ENCODE data around the gene COX6B2. TPM values are rescaled to one million over a fixed set of nuclear protein-coding genes. Genes with fewer than 3 reads are reported as not detected.

Gene COX6B2
- polyA plus RNA-seq, 1 of the 3 experiments (the other 2 are of a cell fraction), result 0.74 TPM

DNA sequence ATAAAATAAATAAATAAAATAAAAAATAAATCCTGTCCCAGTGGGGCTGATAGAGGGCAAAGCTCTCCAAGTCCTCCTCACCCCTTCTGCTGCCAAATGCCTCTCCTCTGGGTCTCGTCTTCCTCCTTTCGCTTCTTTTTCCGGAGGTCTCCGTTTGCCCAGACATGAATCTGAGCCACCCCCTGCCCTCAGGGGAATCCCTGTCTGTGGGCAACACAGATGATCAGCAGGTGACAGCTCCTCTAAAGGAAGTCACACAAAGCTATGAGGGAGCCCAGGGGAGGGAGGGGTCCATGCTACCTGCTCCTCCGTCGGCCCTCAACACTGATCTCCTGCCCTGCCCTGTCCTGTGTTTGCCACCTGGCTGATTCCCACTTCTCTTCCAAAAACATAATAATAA lies 29.9 kb downstream of the COX6B2 start:
- CTCF ChIA-PET, result interaction anchor here (3.8 kb wide), 1 partner anchor 22 kb away, joined by 19 read pairs; no protein-coding TSS in a partner anchor
- H3K27ac ChIP-seq (ENCODE audit: low read depth in 2 of 2, low read length in 1 of 2), result no peak overlapping the region
- 96% methylated on average over 6 of the region's 6 CpGs for WGBS (ENCODE audit: low lambda C conversion rate)
- H3K4me1 ChIP-seq (ENCODE audit: control insufficient read depth in 1 of 2, insufficient read depth in 2 of 2, low read depth in 1 of 2, low read length in 1 of 2), result no peaks in the 10 kb centered on the region
- H4K20me1 ChIP-seq (ENCODE audit: insufficient read depth), result no peaks in the 10 kb centered on the region
- H3K9me3 ChIP-seq, result no peaks in the 10 kb centered on the region
- H3F3A ChIP-seq (replicated peaks; ENCODE audit: insufficient read depth), result peaks cover 6% of the 10 kb centered on the region
- no peak overlapping the region for H3K4me3 ChIP-seq (ENCODE audit: low read depth in 2 of 2, low read length in 1 of 2)
- no peaks in the 10 kb centered on the region for H3K79me2 ChIP-seq (ENCODE audit: insufficient read depth)
- H3K9ac ChIP-seq, result no peak overlapping the region
- H2AFZ ChIP-seq (ENCODE audit: low read depth), result no peak overlapping the region
- TF ChIP-seq, protein P1, sequence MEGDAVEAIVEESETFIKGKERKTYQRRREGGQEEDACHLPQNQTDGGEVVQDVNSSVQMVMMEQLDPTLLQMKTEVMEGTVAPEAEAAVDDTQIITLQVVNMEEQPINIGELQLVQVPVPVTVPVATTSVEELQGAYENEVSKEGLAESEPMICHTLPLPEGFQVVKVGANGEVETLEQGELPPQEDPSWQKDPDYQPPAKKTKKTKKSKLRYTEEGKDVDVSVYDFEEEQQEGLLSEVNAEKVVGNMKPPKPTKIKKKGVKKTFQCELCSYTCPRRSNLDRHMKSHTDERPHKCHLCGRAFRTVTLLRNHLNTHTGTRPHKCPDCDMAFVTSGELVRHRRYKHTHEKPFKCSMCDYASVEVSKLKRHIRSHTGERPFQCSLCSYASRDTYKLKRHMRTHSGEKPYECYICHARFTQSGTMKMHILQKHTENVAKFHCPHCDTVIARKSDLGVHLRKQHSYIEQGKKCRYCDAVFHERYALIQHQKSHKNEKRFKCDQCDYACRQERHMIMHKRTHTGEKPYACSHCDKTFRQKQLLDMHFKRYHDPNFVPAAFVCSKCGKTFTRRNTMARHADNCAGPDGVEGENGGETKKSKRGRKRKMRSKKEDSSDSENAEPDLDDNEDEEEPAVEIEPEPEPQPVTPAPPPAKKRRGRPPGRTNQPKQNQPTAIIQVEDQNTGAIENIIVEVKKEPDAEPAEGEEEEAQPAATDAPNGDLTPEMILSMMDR (IDR thresholded peaks at IDR 0.05), result no peak
- TF ChIP-seq, protein P2, sequence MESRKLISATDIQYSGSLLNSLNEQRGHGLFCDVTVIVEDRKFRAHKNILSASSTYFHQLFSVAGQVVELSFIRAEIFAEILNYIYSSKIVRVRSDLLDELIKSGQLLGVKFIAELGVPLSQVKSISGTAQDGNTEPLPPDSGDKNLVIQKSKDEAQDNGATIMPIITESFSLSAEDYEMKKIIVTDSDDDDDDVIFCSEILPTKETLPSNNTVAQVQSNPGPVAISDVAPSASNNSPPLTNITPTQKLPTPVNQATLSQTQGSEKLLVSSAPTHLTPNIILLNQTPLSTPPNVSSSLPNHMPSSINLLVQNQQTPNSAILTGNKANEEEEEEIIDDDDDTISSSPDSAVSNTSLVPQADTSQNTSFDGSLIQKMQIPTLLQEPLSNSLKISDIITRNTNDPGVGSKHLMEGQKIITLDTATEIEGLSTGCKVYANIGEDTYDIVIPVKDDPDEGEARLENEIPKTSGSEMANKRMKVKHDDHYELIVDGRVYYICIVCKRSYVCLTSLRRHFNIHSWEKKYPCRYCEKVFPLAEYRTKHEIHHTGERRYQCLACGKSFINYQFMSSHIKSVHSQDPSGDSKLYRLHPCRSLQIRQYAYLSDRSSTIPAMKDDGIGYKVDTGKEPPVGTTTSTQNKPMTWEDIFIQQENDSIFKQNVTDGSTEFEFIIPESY (IDR thresholded peaks at IDR 0.05; ENCODE audit: borderline replicate concordance, low read depth), result no peak
- TF ChIP-seq NRF1 (IDR thresholded peaks at IDR 0.05; ENCODE audit: low read depth, low read length) (no peak), GABPA (IDR thresholded peaks at IDR 0.05; ENCODE audit: low read depth) (no peak), FOXJ3 (CRISPR knock-in tag; IDR thresholded peaks at IDR 0.05) (no peak), JUND (IDR thresholded peaks at IDR 0.05) (no peak), MEF2A (IDR thresholded peaks at IDR 0.05; ENCODE audit: borderline replicate concordance, low read depth) (no peak), FOXM1 (IDR thresholded peaks at IDR 0.05; ENCODE audit: low read depth) (no peak), RFX5 (IDR thresholded peaks at IDR 0.05; ENCODE audit: low read length) (no peak)
- TF ChIP-seq, protein P3, sequence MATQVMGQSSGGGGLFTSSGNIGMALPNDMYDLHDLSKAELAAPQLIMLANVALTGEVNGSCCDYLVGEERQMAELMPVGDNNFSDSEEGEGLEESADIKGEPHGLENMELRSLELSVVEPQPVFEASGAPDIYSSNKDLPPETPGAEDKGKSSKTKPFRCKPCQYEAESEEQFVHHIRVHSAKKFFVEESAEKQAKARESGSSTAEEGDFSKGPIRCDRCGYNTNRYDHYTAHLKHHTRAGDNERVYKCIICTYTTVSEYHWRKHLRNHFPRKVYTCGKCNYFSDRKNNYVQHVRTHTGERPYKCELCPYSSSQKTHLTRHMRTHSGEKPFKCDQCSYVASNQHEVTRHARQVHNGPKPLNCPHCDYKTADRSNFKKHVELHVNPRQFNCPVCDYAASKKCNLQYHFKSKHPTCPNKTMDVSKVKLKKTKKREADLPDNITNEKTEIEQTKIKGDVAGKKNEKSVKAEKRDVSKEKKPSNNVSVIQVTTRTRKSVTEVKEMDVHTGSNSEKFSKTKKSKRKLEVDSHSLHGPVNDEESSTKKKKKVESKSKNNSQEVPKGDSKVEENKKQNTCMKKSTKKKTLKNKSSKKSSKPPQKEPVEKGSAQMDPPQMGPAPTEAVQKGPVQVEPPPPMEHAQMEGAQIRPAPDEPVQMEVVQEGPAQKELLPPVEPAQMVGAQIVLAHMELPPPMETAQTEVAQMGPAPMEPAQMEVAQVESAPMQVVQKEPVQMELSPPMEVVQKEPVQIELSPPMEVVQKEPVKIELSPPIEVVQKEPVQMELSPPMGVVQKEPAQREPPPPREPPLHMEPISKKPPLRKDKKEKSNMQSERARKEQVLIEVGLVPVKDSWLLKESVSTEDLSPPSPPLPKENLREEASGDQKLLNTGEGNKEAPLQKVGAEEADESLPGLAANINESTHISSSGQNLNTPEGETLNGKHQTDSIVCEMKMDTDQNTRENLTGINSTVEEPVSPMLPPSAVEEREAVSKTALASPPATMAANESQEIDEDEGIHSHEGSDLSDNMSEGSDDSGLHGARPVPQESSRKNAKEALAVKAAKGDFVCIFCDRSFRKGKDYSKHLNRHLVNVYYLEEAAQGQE (IDR thresholded peaks at IDR 0.05; ENCODE audit: low read depth, low read length), result no peak
- TF ChIP-seq, protein P4, sequence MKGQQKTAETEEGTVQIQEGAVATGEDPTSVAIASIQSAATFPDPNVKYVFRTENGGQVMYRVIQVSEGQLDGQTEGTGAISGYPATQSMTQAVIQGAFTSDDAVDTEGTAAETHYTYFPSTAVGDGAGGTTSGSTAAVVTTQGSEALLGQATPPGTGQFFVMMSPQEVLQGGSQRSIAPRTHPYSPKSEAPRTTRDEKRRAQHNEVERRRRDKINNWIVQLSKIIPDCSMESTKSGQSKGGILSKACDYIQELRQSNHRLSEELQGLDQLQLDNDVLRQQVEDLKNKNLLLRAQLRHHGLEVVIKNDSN (IDR thresholded peaks at IDR 0.05; ENCODE audit: borderline replicate concordance, low read depth), result no peak
- no peaks in the 10 kb centered on the region for H3K36me3 ChIP-seq (replicated peaks in 1 of 2; ENCODE audit: control insufficient read depth in 1 of 2, insufficient read depth in 2 of 2, low read length in 1 of 2)
- POLR2A ChIA-PET, result no interaction called here
- H3K9me2 ChIP-seq, result no peaks in the 10 kb centered on the region
- no peaks in the 10 kb centered on the region for H3K27me3 ChIP-seq (ENCODE audit: insufficient read depth)
- no peak for DNase-seq
- no peak overlapping the region for H3K4me2 ChIP-seq
